SK-N-SH treated with all-trans-retinoic acid at 6 μM for 48 hours (cell line): ENCODE measurements around the gene TBX10.

Experiments used
- ATAC-seq: fragments of 200-7000 bp; cut with Tn5 transposase; 3 replicates; pipeline ENCODE4 v1.9.1; 2020; ENCODE audit warnings: mild to moderate bottlenecking, moderate library complexity
- ARNTL ChIP-seq: fragments of 450-650 bp; formaldehyde crosslinking; IDR thresholded peaks from 2 replicates; pipeline ENCODE4 v1.5.0; 2020; ENCODE audit warnings: low read depth, mild to moderate bottlenecking, moderate library complexity, borderline replicate concordance
- BACH2 ChIP-seq: fragments of 250-450 bp; sonication (Bioruptor Pico); IDR thresholded peaks from 2 replicates; pipeline ENCODE4 v1.9.0; 2021; ENCODE audit warnings: mild to moderate bottlenecking, borderline replicate concordance
- CSDC2 ChIP-seq: fragments of 250-450 bp; sonication (Bioruptor Pico); IDR thresholded peaks from 2 replicates; pipeline ENCODE4 v1.5.0; 2020; ENCODE audit warnings: mild to moderate bottlenecking, moderate library complexity
- CSRNP3 ChIP-seq: fragments of 250-450 bp; sonication (Bioruptor Pico); IDR thresholded peaks from 2 replicates; pipeline ENCODE4 v1.5.1; 2021; ENCODE audit warnings: mild to moderate bottlenecking, moderate library complexity
- ESRRG ChIP-seq: fragments of 250-450 bp; sonication (Bioruptor Pico); IDR thresholded peaks from 2 replicates; pipeline ENCODE4 v1.6.1; 2021; ENCODE audit warnings: mild to moderate bottlenecking
- GLIS3 ChIP-seq: fragments of 250-450 bp; sonication (Bioruptor Pico); IDR thresholded peaks from 2 replicates; pipeline ENCODE4 v1.5.0; 2020; ENCODE audit warnings: mild to moderate bottlenecking, moderate library complexity
- ISL1 ChIP-seq: fragments of 250-450 bp; sonication (Bioruptor Pico); IDR thresholded peaks from 2 replicates; pipeline ENCODE4 v2.1.2; 2022; ENCODE audit warnings: mild to moderate bottlenecking, moderate library complexity
- OSR1 ChIP-seq: fragments of 250-450 bp; sonication (Bioruptor Pico); IDR thresholded peaks from 2 replicates; pipeline ENCODE4 v1.8.0; 2022; ENCODE audit warnings: moderate library complexity, mild to moderate bottlenecking, inconsistent platforms
- PPARA ChIP-seq: fragments of 250-450 bp; sonication (Bioruptor Pico); IDR thresholded peaks from 2 replicates; pipeline ENCODE4 v1.5.0; 2020; ENCODE audit warnings: mild to moderate bottlenecking, borderline replicate concordance
- RARB ChIP-seq: fragments of 250-450 bp; sonication (Bioruptor Pico); IDR thresholded peaks from 2 replicates; pipeline ENCODE4 v1.8.0; 2021; ENCODE audit warnings: mild to moderate bottlenecking, moderate library complexity
- SNAI2 ChIP-seq: fragments of 250-450 bp; sonication (Bioruptor Pico); IDR thresholded peaks from 2 replicates; pipeline ENCODE4 v1.5.0; 2020; ENCODE audit warnings: mild to moderate bottlenecking, moderate library complexity
- TOX ChIP-seq: fragments of 250-450 bp; sonication (Bioruptor Pico); IDR thresholded peaks from 2 replicates; pipeline ENCODE4 v1.8.0; 2021; ENCODE audit warnings: mild to moderate bottlenecking, moderate library complexity, borderline replicate concordance
- TSHZ2 ChIP-seq: fragments of 250-450 bp; sonication (Bioruptor Pico); IDR thresholded peaks from 2 replicates; pipeline ENCODE4 v1.5.0; 2020; ENCODE audit warnings: mild to moderate bottlenecking, moderate library complexity
- ZFP3 ChIP-seq: fragments of 250-450 bp; sonication (Bioruptor Pico); IDR thresholded peaks from 2 replicates; pipeline ENCODE4 v1.5.0; 2020; ENCODE audit warnings: mild to moderate bottlenecking, moderate library complexity
- ZFP30 ChIP-seq: fragments of 450-650 bp; formaldehyde crosslinking; IDR thresholded peaks from 2 replicates; pipeline ENCODE4 v1.5.0; 2022; ENCODE audit warnings: mild to moderate bottlenecking, moderate library complexity
- ZNF565 ChIP-seq: fragments of 450-650 bp; formaldehyde crosslinking; conservative IDR thresholded peaks from 2 replicates; pipeline ENCODE4 v1.5.0; 2020; ENCODE audit warnings: low read depth, mild to moderate bottlenecking, moderate library complexity
- ZNF70 ChIP-seq: fragments of 450-650 bp; formaldehyde crosslinking; IDR thresholded peaks from 2 replicates; pipeline ENCODE4 v1.5.0; 2020; ENCODE audit warnings: mild to moderate bottlenecking, moderate library complexity
- ZNF8 ChIP-seq: fragments of 450-650 bp; formaldehyde crosslinking; IDR thresholded peaks from 2 replicates; pipeline ENCODE4 v1.5.0; 2020; ENCODE audit warnings: mild to moderate bottlenecking, moderate library complexity
- TF ChIP-seq, protein P1 (sequence below): fragments of 250-450 bp; sonication (Bioruptor Pico); IDR thresholded peaks from 2 replicates; pipeline ENCODE4 v1.8.0; 2020; ENCODE audit warnings: mild to moderate bottlenecking, moderate library complexity, borderline replicate concordance
- TF ChIP-seq, protein P2 (sequence below): fragments of 250-450 bp; sonication (Bioruptor Pico); IDR thresholded peaks from 2 replicates; pipeline ENCODE4 v1.8.0; 2021; ENCODE audit warnings: low read depth, mild to moderate bottlenecking, moderate library complexity, borderline replicate concordance
- TF ChIP-seq, protein P3 (sequence below): fragments of 250-450 bp; sonication (Bioruptor Pico); IDR thresholded peaks from 2 replicates; pipeline ENCODE4 v1.5.1; 2020; ENCODE audit warnings: low read depth, mild to moderate bottlenecking, moderate library complexity

The TBX10 gene

GRCh38 chr11:67614730-67615714, 24.5 kb downstream of the TBX10 start:
- no peak for TF ChIP-seq ZNF565 (CRISPR knock-in tag)
- TF ChIP-seq, protein P1, sequence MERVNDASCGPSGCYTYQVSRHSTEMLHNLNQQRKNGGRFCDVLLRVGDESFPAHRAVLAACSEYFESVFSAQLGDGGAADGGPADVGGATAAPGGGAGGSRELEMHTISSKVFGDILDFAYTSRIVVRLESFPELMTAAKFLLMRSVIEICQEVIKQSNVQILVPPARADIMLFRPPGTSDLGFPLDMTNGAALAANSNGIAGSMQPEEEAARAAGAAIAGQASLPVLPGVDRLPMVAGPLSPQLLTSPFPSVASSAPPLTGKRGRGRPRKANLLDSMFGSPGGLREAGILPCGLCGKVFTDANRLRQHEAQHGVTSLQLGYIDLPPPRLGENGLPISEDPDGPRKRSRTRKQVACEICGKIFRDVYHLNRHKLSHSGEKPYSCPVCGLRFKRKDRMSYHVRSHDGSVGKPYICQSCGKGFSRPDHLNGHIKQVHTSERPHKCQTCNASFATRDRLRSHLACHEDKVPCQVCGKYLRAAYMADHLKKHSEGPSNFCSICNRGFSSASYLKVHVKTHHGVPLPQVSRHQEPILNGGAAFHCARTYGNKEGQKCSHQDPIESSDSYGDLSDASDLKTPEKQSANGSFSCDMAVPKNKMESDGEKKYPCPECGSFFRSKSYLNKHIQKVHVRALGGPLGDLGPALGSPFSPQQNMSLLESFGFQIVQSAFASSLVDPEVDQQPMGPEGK, result no peak
- no peak for TF ChIP-seq GLIS3 (CRISPR knock-in tag)
- no peak for TF ChIP-seq ESRRG (CRISPR knock-in tag)
- TF ChIP-seq RARB (CRISPR knock-in tag), result no peak
- TF ChIP-seq BACH2 (CRISPR knock-in tag), result no peak
- TF ChIP-seq TSHZ2 (CRISPR knock-in tag), result no peak
- TF ChIP-seq ARNTL (CRISPR knock-in tag), result no peak
- TF ChIP-seq, protein P2, sequence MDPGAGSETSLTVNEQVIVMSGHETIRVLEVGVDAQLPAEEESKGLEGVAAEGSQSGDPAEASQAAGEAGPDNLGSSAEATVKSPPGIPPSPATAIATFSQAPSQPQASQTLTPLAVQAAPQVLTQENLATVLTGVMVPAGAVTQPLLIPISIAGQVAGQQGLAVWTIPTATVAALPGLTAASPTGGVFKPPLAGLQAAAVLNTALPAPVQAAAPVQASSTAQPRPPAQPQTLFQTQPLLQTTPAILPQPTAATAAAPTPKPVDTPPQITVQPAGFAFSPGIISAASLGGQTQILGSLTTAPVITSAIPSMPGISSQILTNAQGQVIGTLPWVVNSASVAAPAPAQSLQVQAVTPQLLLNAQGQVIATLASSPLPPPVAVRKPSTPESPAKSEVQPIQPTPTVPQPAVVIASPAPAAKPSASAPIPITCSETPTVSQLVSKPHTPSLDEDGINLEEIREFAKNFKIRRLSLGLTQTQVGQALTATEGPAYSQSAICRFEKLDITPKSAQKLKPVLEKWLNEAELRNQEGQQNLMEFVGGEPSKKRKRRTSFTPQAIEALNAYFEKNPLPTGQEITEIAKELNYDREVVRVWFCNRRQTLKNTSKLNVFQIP (CRISPR knock-in tag), result no peak
- no peak for TF ChIP-seq ZNF70 (CRISPR knock-in tag)
- no peak for TF ChIP-seq TOX (CRISPR knock-in tag)
- no peak for TF ChIP-seq CSDC2 (CRISPR knock-in tag)
- TF ChIP-seq OSR1 (CRISPR knock-in tag), result no peak
- no peak for TF ChIP-seq ZNF8 (CRISPR knock-in tag)
- TF ChIP-seq ISL1 (CRISPR knock-in tag), result no peak
- no peak for TF ChIP-seq ZFP3
- TF ChIP-seq, protein P3, sequence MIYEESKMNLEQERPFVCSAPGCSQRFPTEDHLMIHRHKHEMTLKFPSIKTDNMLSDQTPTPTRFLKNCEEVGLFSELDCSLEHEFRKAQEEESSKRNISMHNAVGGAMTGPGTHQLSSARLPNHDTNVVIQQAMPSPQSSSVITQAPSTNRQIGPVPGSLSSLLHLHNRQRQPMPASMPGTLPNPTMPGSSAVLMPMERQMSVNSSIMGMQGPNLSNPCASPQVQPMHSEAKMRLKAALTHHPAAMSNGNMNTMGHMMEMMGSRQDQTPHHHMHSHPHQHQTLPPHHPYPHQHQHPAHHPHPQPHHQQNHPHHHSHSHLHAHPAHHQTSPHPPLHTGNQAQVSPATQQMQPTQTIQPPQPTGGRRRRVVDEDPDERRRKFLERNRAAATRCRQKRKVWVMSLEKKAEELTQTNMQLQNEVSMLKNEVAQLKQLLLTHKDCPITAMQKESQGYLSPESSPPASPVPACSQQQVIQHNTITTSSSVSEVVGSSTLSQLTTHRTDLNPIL (CRISPR knock-in tag), result no peak
- no peak for TF ChIP-seq CSRNP3
- peak; percentile 78 for ATAC-seq

- ATAC-seq, result peak; percentile 81
- TF ChIP-seq ARNTL (CRISPR knock-in tag), result no peak
- TF ChIP-seq ZFP30 (CRISPR knock-in tag), result no peak
- no peak for TF ChIP-seq SNAI2 (CRISPR knock-in tag)
- no peak for TF ChIP-seq ZNF8 (CRISPR knock-in tag)
- TF ChIP-seq ZFP3, result no peak
- TF ChIP-seq CSRNP3, result no peak
- no peak for TF ChIP-seq ZNF70 (CRISPR knock-in tag)
- TF ChIP-seq GLIS3 (CRISPR knock-in tag), result no peak
- no peak for TF ChIP-seq ISL1 (CRISPR knock-in tag)
- TF ChIP-seq TOX (CRISPR knock-in tag), result no peak
- no peak for TF ChIP-seq OSR1 (CRISPR knock-in tag)
- TF ChIP-seq ZNF565 (CRISPR knock-in tag), result no peak
- TF ChIP-seq, protein P2 (CRISPR knock-in tag), result no peak
- TF ChIP-seq RARB (CRISPR knock-in tag), result no peak
- no peak for TF ChIP-seq PPARA (CRISPR knock-in tag)
- TF ChIP-seq, protein P1, result no peak
- no peak for TF ChIP-seq BACH2 (CRISPR knock-in tag)
These were observed 25.4 kb downstream of the TBX10 start for GRCh38 chr11:67613960-67614715.
